Osteocyte (in vitro differentiated cells): ENCODE results near the gene VCL. TPM values are rescaled to one million over a fixed set of nuclear protein-coding genes. Genes with fewer than 3 reads are reported as not detected.
"Not testable (repeated sequence)": the region's sequence is repeated elsewhere in the genome, so short reads cannot be mapped to it uniquely, and the experiment has no call there.

ENCODE experiments used
- DNase-seq: peaks from one replicate; pipeline ENCODE4 v3.0.0; 2021; ENCODE audit warnings: mixed read lengths; ENCODE audit not compliant: unreplicated experiment; ENCODE audit errors: extremely low spot score
- H3K27ac Mint-ChIP-seq: one replicate; pipeline ENCODE4 v1.8.0; 2021; ENCODE audit warnings: mild to moderate bottlenecking, mixed read lengths; ENCODE audit not compliant: unreplicated experiment
- H3K27me3 Mint-ChIP-seq: one replicate; pipeline ENCODE4 v1.8.0; 2021; ENCODE audit warnings: mixed read lengths; ENCODE audit not compliant: unreplicated experiment
- H3K36me3 Mint-ChIP-seq: one replicate; pipeline ENCODE4 v1.8.0; 2021; ENCODE audit warnings: mixed read lengths; ENCODE audit not compliant: unreplicated experiment
- H3K4me1 Mint-ChIP-seq: one replicate; pipeline ENCODE4 v1.8.0; 2021; ENCODE audit warnings: mixed read lengths; ENCODE audit not compliant: unreplicated experiment
- H3K4me3 Mint-ChIP-seq: one replicate; pipeline ENCODE4 v1.8.0; 2021; ENCODE audit warnings: mild to moderate bottlenecking, moderate library complexity, mixed read lengths; ENCODE audit not compliant: unreplicated experiment
- H3K9me3 Mint-ChIP-seq: one replicate; pipeline ENCODE4 v1.8.0; 2021; ENCODE audit warnings: mixed read lengths; ENCODE audit not compliant: unreplicated experiment
- CTCF ChIP-seq: fragments of 200-600 bp; sonication (generic); IDR thresholded peaks from 2 replicates; pipeline ENCODE4 v1.5.0; 2021; ENCODE audit warnings: antibody characterized with exemption, mild to moderate bottlenecking, moderate library complexity
- total RNA-seq: library from RNA; stranded (reverse); gene quantifications from 2 replicates; pipeline ENCODE4 v1.2.1, GENCODE V29; 2021

The VCL gene
- total RNA-seq, 1 donor from 2014 or later: 338 TPM

DNA sequence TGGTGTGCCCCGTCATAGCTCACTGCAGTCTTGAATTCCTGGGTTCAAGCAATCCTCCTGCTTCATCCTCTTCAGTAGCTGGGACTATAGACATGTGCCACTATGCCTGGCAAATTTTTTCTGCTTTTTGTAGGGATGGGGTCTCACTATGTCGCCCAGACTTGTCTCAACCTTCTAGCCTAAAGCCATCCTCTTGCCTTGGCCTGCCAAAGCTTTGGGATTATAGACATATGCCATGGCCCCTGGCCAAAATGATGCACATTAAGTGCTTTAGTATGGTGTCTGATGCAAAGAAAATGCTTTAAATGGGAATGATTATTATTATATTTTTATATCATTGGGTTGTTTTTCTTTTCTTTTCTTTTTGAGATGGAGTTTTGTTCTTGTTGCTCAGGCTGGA lies 33.2 kb upstream of the VCL start:
- no peak for DNase-seq

GRCh38 chr10:73965267-73965889 lies 32.5 kb upstream of the VCL start:
- not testable (repeated sequence) for DNase-seq, H3K27me3 Mint-ChIP-seq, H3K36me3 Mint-ChIP-seq, H3K4me3 Mint-ChIP-seq, H3K9me3 Mint-ChIP-seq
- peak overlapping the region; percentile 97 for H3K27ac Mint-ChIP-seq
- peaks cover 40% of the 10 kb centered on the region for H3K4me1 Mint-ChIP-seq

More for the DNA sequence above, 33.2 kb upstream of the VCL start:
- Mint-ChIP-seq H3K9me3 (no peaks in the 10 kb centered on the region), H3K4me1 (peaks cover 40% of the 10 kb centered on the region), H3K27me3 (no peaks in the 10 kb centered on the region), H3K27ac (peak overlapping the region; percentile 10), H3K36me3 (no peaks in the 10 kb centered on the region), H3K4me3 (no peak overlapping the region)
- TF ChIP-seq CTCF: no peak

DNA sequence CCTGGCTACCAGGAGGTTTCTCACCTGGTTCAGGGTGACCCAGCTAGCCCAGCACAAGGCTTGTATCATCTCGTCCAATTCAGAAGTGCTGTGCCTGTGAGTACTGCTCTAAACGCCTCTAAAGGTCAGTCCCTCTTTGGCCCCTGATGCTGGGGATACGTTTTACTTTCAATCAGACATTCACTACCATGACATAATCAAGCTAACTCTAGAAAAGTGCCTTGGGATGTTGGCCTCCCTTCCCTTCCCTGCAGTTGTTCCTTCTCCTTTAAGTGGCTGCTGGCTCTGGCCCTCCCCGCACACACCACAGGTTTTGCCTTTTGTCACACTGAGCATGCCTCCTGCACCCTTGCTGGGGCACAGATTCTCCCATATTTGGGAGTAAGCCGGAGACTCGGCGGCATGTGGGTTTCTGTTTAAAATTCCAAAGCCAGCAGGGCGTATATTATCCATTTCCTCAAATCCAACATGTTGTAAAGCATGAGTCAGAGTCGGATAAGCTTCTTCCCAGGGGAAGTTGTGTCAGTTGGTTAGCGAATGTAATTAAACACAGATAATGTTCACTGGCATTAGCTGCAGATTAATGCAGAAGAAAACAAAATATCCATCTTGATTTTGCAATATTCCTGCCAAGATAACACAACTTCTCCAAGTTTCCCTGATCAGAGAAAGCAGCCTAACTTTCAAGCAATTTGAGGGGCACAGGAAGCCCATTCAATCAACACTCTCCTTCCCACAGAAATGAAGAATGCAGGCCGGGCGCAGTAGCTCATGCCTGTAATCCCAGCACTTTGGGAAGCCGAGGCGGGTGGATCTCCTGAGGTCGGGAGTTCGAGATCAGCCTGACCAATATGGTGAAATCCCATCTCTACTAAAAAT lies 31.8 kb upstream of the VCL start:
- H3K4me3 Mint-ChIP-seq: peak overlapping the region; percentile 53
- peaks cover 40% of the 10 kb centered on the region for H3K4me1 Mint-ChIP-seq

GRCh38 chr10:73967022-73967429 lies 30.9 kb upstream of the VCL start:
- Mint-ChIP-seq H3K4me3 (no peak overlapping the region), H3K36me3 (no peaks in the 10 kb centered on the region), H3K27me3 (no peaks in the 10 kb centered on the region), H3K27ac (peak overlapping the region; percentile 97), H3K4me1 (peaks cover 45% of the 10 kb centered on the region), H3K9me3 (no peaks in the 10 kb centered on the region)
- no peak for DNase-seq
- TF ChIP-seq CTCF: no peak

More for the DNA sequence above, 31.8 kb upstream of the VCL start:
- Mint-ChIP-seq H3K9me3 (no peaks in the 10 kb centered on the region), H3K36me3 (no peaks in the 10 kb centered on the region), H3K27me3 (no peaks in the 10 kb centered on the region), H3K27ac (peak overlapping the region; percentile 97)
- peak; percentile 96 for DNase-seq
- TF ChIP-seq CTCF: no peak

GRCh38 chr10:73967544-73967943 lies 30.4 kb upstream of the VCL start:
- Mint-ChIP-seq H3K36me3 (no peaks in the 10 kb centered on the region), H3K4me1 (peaks cover 45% of the 10 kb centered on the region), H3K9me3 (no peaks in the 10 kb centered on the region), H3K27ac (peak overlapping the region; percentile 97), H3K27me3 (no peaks in the 10 kb centered on the region), H3K4me3 (no peak overlapping the region)
- no peak for DNase-seq
- no peak for TF ChIP-seq CTCF
